HCT116 (cell line): ENCODE measurements around the gene ANO3. TPM values are rescaled to one million over a fixed set of nuclear protein-coding genes. Genes with fewer than 3 reads are reported as not detected.

Experiments used
- ATAC-seq: fragments of 200-7000 bp; cut with Tn5 transposase; 2 replicates; pipeline ENCODE4 v1.9.1; 2020; ENCODE audit warnings: mild to moderate bottlenecking, moderate library complexity
- BruUV-seq: library from RNA; stranded (reverse); fragments of 400-500 nt; replicated peaks from 2 replicates; lab custom pipeline; 2021; lab: Mats Ljungman, UMichigan
- CTCF ChIA-PET: fragments of 300-600 bp; sonication (Branson Sonifier 250); formaldehyde crosslinking; loops from one replicate; lab custom pipeline; 2021; ENCODE audit warnings: antibody characterized with exemption; lab: Charles Lee
- POLR2A ChIA-PET: fragments of 300-600, 350-600 bp; sonication (Branson Sonifier 250); formaldehyde crosslinking; loops from one replicate; lab custom pipeline; 2021; ENCODE audit warnings: antibody characterized with exemption; lab: Charles Lee
- RAD21 ChIA-PET, 2 experiments: fragments of 300-600 bp; sonication (Branson Sonifier 250); formaldehyde crosslinking; loops; one replicate each; lab custom pipeline; 2023; ENCODE audit warnings: low total read pairs in 2 of 2; ENCODE audit not compliant: uncharacterized antibody in 2 of 2, unreplicated experiment in 2 of 2, low non-redundant PET in 1 of 2; lab: Charles Lee
- DNase-seq: peaks from one replicate; pipeline ENCODE4 v3.0.0-alpha.2; 2010; ENCODE audit warnings: low read depth, low spot score
- H2AFZ ChIP-seq: fragments of 200-600 bp; shearing (Covaris generic), sonication (generic); 2 replicates; pipeline ENCODE4 v1.6.1; 2017; ENCODE audit warnings: low read depth, mixed run types, mixed read lengths, antibody characterized with exemption, low read length; ENCODE audit not compliant: poor library complexity, severe bottlenecking
- H3K27ac ChIP-seq: 2 replicates; pipeline ENCODE4 v1.5.1; 2012; ENCODE audit warnings: low read depth, low read length
- H3K27me3 ChIP-seq: fragments of 200-600 bp; sonication (generic); 2 replicates; pipeline ENCODE4 v1.6.1; 2016; ENCODE audit warnings: mixed run types, low read length, mixed read lengths; ENCODE audit not compliant: insufficient read depth
- H3K36me3 ChIP-seq, 2 experiments: fragments of 200-500 bp in 1 of 2; fragments of 200-600 bp in 1 of 2; sonication (Bioruptor generic) in 1 of 2; sonication (generic) in 1 of 2; 2 replicates each; pipeline versions ENCODE4 v1.5.1 to v1.6.1; 2014 to 2016; ENCODE audit warnings: low read length in 2 of 2, inconsistent platforms in 1 of 2, mixed read lengths in 1 of 2, mixed run types in 1 of 2; ENCODE audit not compliant: insufficient read depth in 2 of 2, control insufficient read depth in 1 of 2
- H3K4me1 ChIP-seq, 2 experiments: fragments of 200-600 bp in 1 of 2; sonication (generic) in 1 of 2; 2 replicates each; pipeline versions ENCODE4 v1.5.1 to v1.6.1; 2012 to 2017; ENCODE audit warnings: low read length in 2 of 2, inconsistent platforms in 1 of 2, mild to moderate bottlenecking in 1 of 2, mixed read lengths in 1 of 2, mixed run types in 1 of 2, moderate library complexity in 1 of 2; ENCODE audit not compliant: insufficient read depth in 2 of 2, control insufficient read depth in 1 of 2
- H3K4me2 ChIP-seq: fragments of 200-600 bp; sonication (generic); 2 replicates; pipeline ENCODE4 v1.6.1; 2017; ENCODE audit warnings: mixed run types, low read length, mixed read lengths
- H3K4me3 ChIP-seq, 2 experiments: fragments of 200-600 bp in 1 of 2; sonication (generic) in 1 of 2; replicated peaks in 1 of 2; 2 replicates each; pipeline ENCODE4 v1.5.1; 2011 to 2016; ENCODE audit warnings: low read length in 2 of 2, control low read depth in 1 of 2, low read depth in 1 of 2, mild to moderate bottlenecking in 1 of 2, mixed read lengths in 1 of 2, mixed run types in 1 of 2
- H3K79me2 ChIP-seq: fragments of 200-600 bp; sonication (generic); 2 replicates; pipeline ENCODE4 v1.6.1; 2017; ENCODE audit warnings: mild to moderate bottlenecking, mixed run types, low read length, moderate library complexity, mixed read lengths; ENCODE audit not compliant: insufficient read depth
- H3K9ac ChIP-seq: fragments of 200-600 bp; sonication (generic); 2 replicates; pipeline ENCODE4 v1.6.1; 2016; ENCODE audit warnings: low read length, mixed read lengths
- H3K9me2 ChIP-seq: fragments of 200-600 bp; sonication (generic), shearing (Covaris generic); 2 replicates; pipeline ENCODE4 v1.6.1; 2017; ENCODE audit warnings: mixed run types, mild to moderate bottlenecking, moderate library complexity; ENCODE audit not compliant: insufficient read depth
- H3K9me3 ChIP-seq, 2 experiments: fragments of 200-500 bp in 1 of 2; fragments of 200-600 bp in 1 of 2; sonication (Bioruptor generic) in 1 of 2; sonication (generic) in 1 of 2; 2 replicates each; pipeline ENCODE4 v1.6.1; 2014 to 2017; ENCODE audit warnings: low read length in 2 of 2, mixed read lengths in 2 of 2, inconsistent platforms in 1 of 2, low read depth in 1 of 2, mild to moderate bottlenecking in 1 of 2, mixed run types in 1 of 2, moderate library complexity in 1 of 2; ENCODE audit not compliant: control insufficient read depth in 1 of 2, insufficient read depth in 1 of 2
- H4K20me1 ChIP-seq: fragments of 200-600 bp; sonication (generic), shearing (Covaris generic); 2 replicates; pipeline ENCODE4 v1.6.1; 2017; ENCODE audit warnings: mixed run types, mild to moderate bottlenecking, moderate library complexity; ENCODE audit not compliant: insufficient read depth
- ATF3 ChIP-seq: IDR thresholded peaks from 2 replicates; pipeline ENCODE4 v1.6.1; 2012
- EZH2 ChIP-seq: fragments of 200-600 bp; sonication (generic); IDR thresholded peaks from 2 replicates; pipeline ENCODE4 v1.6.1; 2017; ENCODE audit warnings: antibody characterized with exemption, mixed run types
- FOSL1 ChIP-seq: IDR thresholded peaks from 2 replicates; pipeline ENCODE4 v1.6.1; 2012; ENCODE audit warnings: low read depth
- JUND ChIP-seq: IDR thresholded peaks from 2 replicates; pipeline ENCODE4 v1.6.1; 2012
- POLR2A ChIP-seq: IDR thresholded peaks from 2 replicates; pipeline ENCODE4 v1.7.0; 2011; ENCODE audit warnings: borderline replicate concordance; ENCODE audit not compliant: insufficient read depth, insufficient read length; ENCODE audit errors: extremely low read depth
- POLR2AphosphoS5 ChIP-seq: IDR thresholded peaks from 2 replicates; pipeline ENCODE4 v1.6.1; 2011; ENCODE audit warnings: mild to moderate bottlenecking, low read depth, low read length, moderate library complexity
- SIN3A ChIP-seq: IDR thresholded peaks from 2 replicates; pipeline ENCODE4 v1.6.1; 2012; ENCODE audit warnings: low read depth
- SRF ChIP-seq: IDR thresholded peaks from 2 replicates; pipeline ENCODE4 v1.6.1; 2012; ENCODE audit warnings: low read depth
- TCF7L2 ChIP-seq: IDR thresholded peaks from 2 replicates; pipeline ENCODE4 v1.7.0; 2011; ENCODE audit warnings: borderline replicate concordance, inconsistent platforms; ENCODE audit not compliant: insufficient read depth, insufficient read length; ENCODE audit errors: extremely low read depth
- ZBTB33 ChIP-seq: IDR thresholded peaks from 2 replicates; pipeline ENCODE4 v1.6.1; 2011; ENCODE audit warnings: mild to moderate bottlenecking, low read length, moderate library complexity; ENCODE audit not compliant: insufficient replicate concordance; ENCODE audit errors: extremely low read depth
- ZFX ChIP-seq: fragments of 450-650 bp; IDR thresholded peaks from 2 replicates; pipeline ENCODE4 v1.6.1; 2017
- intact Hi-C: fragments of 100-400 bp; cut with micrococcal nuclease; formaldehyde crosslinking; loops from 2 replicates; pipeline ENCODE4 v1.10.0; 2022
- total RNA-seq: library from RNA; stranded (reverse); gene quantifications from one replicate; pipeline ENCODE4 v1.2.1, GENCODE V29; 2021; ENCODE audit not compliant: unreplicated experiment

ANO3 gene
- total RNA-seq, 1 experiment from 2014 or later, result not detected

- RAD21 ChIA-PET, result no interaction called here
- H3K9me3 ChIP-seq, result peaks cover 4 to 5% of the 10 kb centered on the region in 2 experiments; a peak in 2 of 4 replicates
- H3K36me3 ChIP-seq, result no peaks in the 10 kb centered on the region
- no peaks in the 10 kb centered on the region for H3K27me3 ChIP-seq
- BruUV-seq, result no TSS peak
- POLR2A ChIA-PET, result no interaction called here
- intact Hi-C loops, result no loop called here
- no peak for TF ChIP-seq ATF3
- TF ChIP-seq ZBTB33, result no peak
- no peak for TF ChIP-seq SRF
- TF ChIP-seq JUND, result no peak
- no peak for TF ChIP-seq FOSL1
- TF ChIP-seq ZFX, result no peak
- TF ChIP-seq SIN3A, result no peak
- no peak for TF ChIP-seq POLR2A
- no peak for TF ChIP-seq TCF7L2
- no peak for TF ChIP-seq EZH2
- TF ChIP-seq POLR2AphosphoS5, result no peak
- TF ChIP-seq, all 23 proteins: peak for 0
- Histone ChIP-seq H2AFZ (no peak overlapping the region), H3K4me1 (no peaks in the 10 kb centered on the region), H3K9me2 (no peaks in the 10 kb centered on the region), H3K4me3 (no peak overlapping the region), H4K20me1 (no peaks in the 10 kb centered on the region; the same call in 1 of the 2 replicates), H3K27ac (no peak overlapping the region), H3K9ac (no peak overlapping the region), H3K4me2 (no peak overlapping the region), H3K79me2 (no peaks in the 10 kb centered on the region)
- CTCF ChIA-PET, result no interaction called here
- no peak for ATAC-seq
- no peak for DNase-seq
These were observed 78.9 kb downstream of the ANO3 start for GRCh38 chr11:26410706-26411366.
